DOHH2 (cell line): ENCODE results near the gene DNAH3.

Experiments
- CTCF ChIP-seq: fragments of 200-600 bp; sonication (generic); IDR thresholded peaks from one replicate; pipeline ENCODE4 v1.5.1; 2014; ENCODE audit warnings: antibody characterized with exemption, mild to moderate bottlenecking, low read depth, low read length; ENCODE audit not compliant: poor library complexity, severe bottlenecking
- EZH2phosphoT487 ChIP-seq: fragments of 200-600 bp; sonication (generic); IDR thresholded peaks from 2 replicates; pipeline ENCODE4 v1.6.1; 2017; ENCODE audit warnings: borderline replicate concordance, mild to moderate bottlenecking, antibody characterized with exemption, low read length, moderate library complexity, mixed read lengths

GRCh38 chr16:20957153-20957552 lies 193.5 kb downstream of the DNAH3 start:
- TF ChIP-seq CTCF (no peak), EZH2phosphoT487 (no peak)
